Breast epithelium (tissue), 3 donors: ENCODE data around the gene KRABD2.

Experiments
- CTCF ChIP-seq, 3 donors: fragments of 450-650 bp; IDR thresholded peaks; one replicate each; pipeline ENCODE4 v1.5.1; 2016 to 2017; ENCODE audit warnings: antibody characterized with exemption in 3 of 3, mild to moderate bottlenecking in 3 of 3, moderate library complexity in 3 of 3
- POLR2A ChIP-seq: fragments of 450-650 bp; IDR thresholded peaks from one replicate; pipeline ENCODE4 v1.6.1; 2016; ENCODE audit warnings: antibody characterized with exemption, mild to moderate bottlenecking, moderate library complexity

DNA sequence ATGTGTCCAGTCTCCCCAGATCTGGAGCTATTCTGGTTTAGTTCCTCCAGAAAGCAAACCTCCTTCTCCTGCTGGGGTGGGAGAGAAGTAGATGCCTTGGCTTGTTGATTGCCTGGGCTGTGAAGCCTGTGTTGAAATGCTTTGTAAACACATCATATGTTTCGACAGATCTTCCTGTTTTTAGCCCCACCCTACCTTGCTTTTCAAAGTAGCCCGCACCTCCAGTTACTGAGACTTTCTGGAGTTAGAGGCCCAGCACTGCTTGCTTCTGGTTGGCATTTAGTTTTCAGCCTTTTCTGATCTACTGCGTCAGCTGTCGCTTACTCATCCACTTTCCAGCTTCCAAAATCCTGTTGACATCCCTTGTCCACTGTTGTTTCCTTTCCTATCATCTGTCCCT, 41.3 kb upstream of the KRABD2 start:
- TF ChIP-seq CTCF (IDR thresholded peaks at IDR 0.05) = no peak
- TF ChIP-seq POLR2A = no peak
